Adrenal gland (tissue), 12 donors: ENCODE measurements around the gene GPR3. TPM values are rescaled to one million over a fixed set of nuclear protein-coding genes. Genes with fewer than 3 reads are reported as not detected.

ENCODE experiments used
- DNase-seq, 7 donors: peaks; one replicate each; pipeline ENCODE4 v3.0.0-alpha.2; 2019 to 2020
- H3K27ac ChIP-seq, 5 donors: fragments of 200-600 bp; sonication (generic) in 4 of 5; 1 replicate in 3 of 5; 2 replicates in 2 of 5; pipeline versions ENCODE4 v1.5.1 to v1.8.0; 2016 to 2020; ENCODE audit warnings: mild to moderate bottlenecking in 1 of 5
- H3K27me3 ChIP-seq: fragments of 200-600 bp; 2 replicates; pipeline ENCODE4 v1.8.0; 2021
- H3K36me3 ChIP-seq, 2 donors: fragments of 200-600 bp; replicated peaks in 1 of 2; 1 replicate in 1 of 2; 2 replicates in 1 of 2; pipeline versions ENCODE4 v1.5.1 to v1.8.0; 2018 to 2022
- H3K4me1 ChIP-seq, 2 donors: fragments of 200-600 bp; replicated peaks in 1 of 2; 1 replicate in 1 of 2; 2 replicates in 1 of 2; pipeline versions ENCODE4 v1.5.1 to v1.8.0; 2018 to 2021
- H3K4me3 ChIP-seq, 4 donors: fragments of 200-600 bp; sonication (generic) in 3 of 4; one replicate each; pipeline ENCODE4 v1.5.1; 2016 to 2018
- H3K9me3 ChIP-seq, 3 donors: fragments of 200-600 bp; sonication (generic) in 1 of 3; replicated peaks in 1 of 3; 1 replicate in 2 of 3; 2 replicates in 1 of 3; pipeline versions ENCODE4 v1.5.1 to v1.8.0; 2016 to 2021
- POLR2A ChIP-seq, 2 donors: fragments of 450-650 bp; IDR thresholded peaks; one replicate each; pipeline ENCODE4 v1.6.1; 2017; ENCODE audit warnings: antibody characterized with exemption in 2 of 2, mild to moderate bottlenecking in 2 of 2, moderate library complexity in 1 of 2
- WGBS, 4 donors: extraction: QIAGEN DNeasy Blood & Tissue Kit in 2 of 4; methylation state at CpG; one replicate each; pipeline versions ENCODE4 v1.1.5 to v1.1.7; 2013 to 2017; 5-methylcytosine and 5-hydroxymethylcytosine counted together
- intact Hi-C, 2 donors: fragments of 100-400 bp; cut with DNase I; formaldehyde crosslinking; loops; one replicate each; pipeline versions ENCODE4 v1.14.1 to v1.15.0; 2022 to 2023
- polyA plus RNA-seq, 3 donors: library from polyadenylated mRNA; stranded (reverse); fragments of 200-250 nt in 2 of 3; fragments of 350-450 nt in 1 of 3; fragmentation: Illumina TruSeq in 1 of 3; extraction: RNeasy Lipid Tissue Mini Kit (QIAGEN cat#74804) in 1 of 3; gene quantifications; one replicate each; pipeline ENCODE4 v1.2.3, GENCODE V29; 2013 to 2014
- total RNA-seq, 9 donors: library from RNA; depleted of rRNA in 4 of 9; stranded (reverse); fragments of >200 nt in 4 of 9; fragments of 120-200 nt in 1 of 9; fragmentation: NEBNext Ultra II Directional in 1 of 9; extraction: Animal tissue kit (Norgen Biotek cat#: 25700) in 1 of 9; gene quantifications; one replicate each; pipeline versions ENCODE4 v1.1.0 to v1.2.4, GENCODE V29; 2013 to 2023
- TF ChIP-seq, protein P1 (sequence below), 6 experiments: fragments of 450-650 bp in 4 of 6; fragments of 200-600 bp in 2 of 6; sonication (generic) in 1 of 6; IDR thresholded peaks; 1 replicate in 5 of 6; 2 replicates in 1 of 6; pipeline versions ENCODE4 v1.5.1 to v1.8.0; 2016 to 2021; ENCODE audit warnings: antibody characterized with exemption in 6 of 6, mild to moderate bottlenecking in 2 of 6, moderate library complexity in 1 of 6
- donor health status: healthy with polysubstance abuse.
- donor health status: Bipolar disorder and iron deficiency.
- donor health status: DM: yes; HTN: yes; CAD: no.
- donor health status: DM: no; HTN: no; CAD: no.
- donor health status: DM: no; HTN: no; CAD: no.
- donor health status: DM: yes; HTN: yes; CAD: no.

The GPR3 gene
- total and polyA plus RNA-seq, 12 donors, result 0.17 to 2.0 (median 0.64) TPM; not detected in 5

GRCh38 chr1:27349784-27350662, 42.4 kb upstream of the GPR3 start:
- Histone ChIP-seq H3K4me1 (peaks cover 0 to 12% of the 10 kb centered on the region in 2 donors), H3K9me3 (no peaks in the 10 kb centered on the region), H3K4me3 (peak overlapping the region in 1 of 4 donors; percentile 46), H3K36me3 (peaks cover 0 to 12% of the 10 kb centered on the region in 2 donors), H3K27ac (no peak overlapping the region), H3K27me3 (peaks cover 4% of the 10 kb centered on the region)
- intact Hi-C loops, result loop anchor here in 1 of 2 donors (10.0 kb wide), 1 partner anchor 45 kb away; no protein-coding TSS in a partner anchor
- 20 to 42% (median 27%) methylated on average over 18 to 84 of the region's 84 CpGs for WGBS, 4 donors
- DNase-seq, result peak in 6 of 7 donors; percentile 56 to 78 (median 64)
- TF ChIP-seq POLR2A (IDR thresholded peaks at IDR 0.05), result no peak
- TF ChIP-seq, protein P1, sequence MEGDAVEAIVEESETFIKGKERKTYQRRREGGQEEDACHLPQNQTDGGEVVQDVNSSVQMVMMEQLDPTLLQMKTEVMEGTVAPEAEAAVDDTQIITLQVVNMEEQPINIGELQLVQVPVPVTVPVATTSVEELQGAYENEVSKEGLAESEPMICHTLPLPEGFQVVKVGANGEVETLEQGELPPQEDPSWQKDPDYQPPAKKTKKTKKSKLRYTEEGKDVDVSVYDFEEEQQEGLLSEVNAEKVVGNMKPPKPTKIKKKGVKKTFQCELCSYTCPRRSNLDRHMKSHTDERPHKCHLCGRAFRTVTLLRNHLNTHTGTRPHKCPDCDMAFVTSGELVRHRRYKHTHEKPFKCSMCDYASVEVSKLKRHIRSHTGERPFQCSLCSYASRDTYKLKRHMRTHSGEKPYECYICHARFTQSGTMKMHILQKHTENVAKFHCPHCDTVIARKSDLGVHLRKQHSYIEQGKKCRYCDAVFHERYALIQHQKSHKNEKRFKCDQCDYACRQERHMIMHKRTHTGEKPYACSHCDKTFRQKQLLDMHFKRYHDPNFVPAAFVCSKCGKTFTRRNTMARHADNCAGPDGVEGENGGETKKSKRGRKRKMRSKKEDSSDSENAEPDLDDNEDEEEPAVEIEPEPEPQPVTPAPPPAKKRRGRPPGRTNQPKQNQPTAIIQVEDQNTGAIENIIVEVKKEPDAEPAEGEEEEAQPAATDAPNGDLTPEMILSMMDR (IDR thresholded peaks at IDR 0.05), result no peak

- Histone ChIP-seq H3K4me3 (no peak overlapping the region), H3K36me3 (peaks cover 0 to 21% of the 10 kb centered on the region in 2 donors), H3K9me3 (no peaks in the 10 kb centered on the region), H3K27ac (no peak overlapping the region), H3K27me3 (peaks cover 4% of the 10 kb centered on the region), H3K4me1 (peaks cover 0 to 12% of the 10 kb centered on the region in 2 donors)
- 42 to 63% (median 50%) methylated on average over 35 to 62 of the region's 62 CpGs for WGBS, 4 donors
- intact Hi-C loops, result loop anchor here in 1 of 2 donors (10.0 kb wide), 1 partner anchor 46 kb away; no protein-coding TSS in a partner anchor
- no peak for TF ChIP-seq POLR2A (IDR thresholded peaks at IDR 0.05)
- TF ChIP-seq, protein P1 (IDR thresholded peaks at IDR 0.05), result no peak
- DNase-seq, result peak in 1 of 7 donors; percentile 9
Measured at GRCh38 chr1:27350663-27351540, 41.5 kb upstream of the GPR3 start.

DNA sequence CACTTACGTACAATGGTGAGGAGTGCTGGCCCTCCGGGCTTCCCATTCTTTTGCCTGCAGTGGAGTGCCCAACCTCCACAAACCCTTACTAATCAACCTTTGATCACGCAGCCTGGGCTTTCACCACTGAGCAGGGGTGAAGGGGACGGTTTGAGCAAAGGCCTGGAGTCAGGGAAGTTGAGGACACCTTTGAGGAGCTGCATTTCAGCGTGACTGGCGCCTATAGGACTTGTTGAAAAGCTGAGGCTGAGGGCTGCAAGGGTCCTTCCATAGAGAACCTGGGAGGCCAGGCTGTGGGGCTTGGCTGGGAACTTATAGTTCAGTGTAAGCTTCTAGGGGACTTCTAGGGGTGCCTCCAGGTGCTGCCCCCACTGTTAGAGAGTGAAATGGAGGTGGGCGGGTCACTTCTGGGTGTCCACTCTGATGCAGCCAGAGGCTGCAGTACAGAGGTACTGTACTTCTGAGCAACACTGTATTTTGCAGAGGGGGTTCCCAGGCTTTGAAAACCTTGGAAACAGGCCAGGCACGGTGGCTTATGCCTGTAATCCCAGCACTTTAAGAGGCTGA, 40.8 kb upstream of the GPR3 start:
- H3K4me1 ChIP-seq, result peaks cover 0 to 12% of the 10 kb centered on the region in 2 donors
- no peak overlapping the region for H3K4me3 ChIP-seq
- peaks cover 0 to 28% of the 10 kb centered on the region in 2 donors for H3K36me3 ChIP-seq
- DNase-seq, result no peak
- H3K27ac ChIP-seq, result no peak overlapping the region
- intact Hi-C loops, result loop anchor here in 1 of 2 donors (10.0 kb wide), 1 partner anchor 47 kb away; no protein-coding TSS in a partner anchor
- H3K27me3 ChIP-seq, result peaks cover 4% of the 10 kb centered on the region
- H3K9me3 ChIP-seq, result no peaks in the 10 kb centered on the region
- 63 to 83% (median 68%) methylated on average over 3 to 8 of the region's 8 CpGs for WGBS, 4 donors
- TF ChIP-seq, protein P1 (IDR thresholded peaks at IDR 0.05), result no peak
- TF ChIP-seq POLR2A (IDR thresholded peaks at IDR 0.05), result no peak
